ENCODE data around the gene GALNT17. TPM values are rescaled to one million over a fixed set of nuclear protein-coding genes. Genes with fewer than 3 reads are reported as not detected.

Gene GALNT17
- total and polyA plus RNA-seq, 12 donors, result 0.94 to 37.5 (median 8.1) TPM

GRCh38 chr7:71372991-71373390 is 241.0 kb downstream of the GALNT17 start:
- no peak for DNase-seq

DNA sequence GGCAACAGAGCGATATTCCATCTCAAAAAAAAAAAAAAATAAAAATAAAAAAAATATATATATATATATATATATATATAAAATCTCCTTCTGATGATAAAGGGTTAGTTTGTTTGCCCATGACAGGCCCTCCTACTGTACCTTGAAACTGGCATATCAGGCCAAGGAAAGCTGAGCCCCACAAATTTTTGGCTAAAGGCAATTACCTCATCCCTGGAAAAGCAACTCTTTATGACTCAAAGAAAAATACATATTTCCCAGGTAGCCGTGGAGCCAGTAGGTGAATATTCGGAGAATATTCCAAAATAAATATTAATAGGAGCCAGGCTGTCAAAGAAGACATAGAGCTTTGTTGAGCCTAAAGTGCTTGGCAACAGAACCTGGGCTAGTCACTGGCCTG is 245.1 kb downstream of the GALNT17 start:
- H3K4me3 ChIP-seq, result no peak overlapping the region
- H3K27me3 ChIP-seq, result no peaks in the 10 kb centered on the region
- no peak overlapping the region for H3K27ac ChIP-seq
- DNase-seq, result no peak
- H3K36me3 ChIP-seq (replicated peaks in 1 of 2), result no peaks in the 10 kb centered on the region
- no peaks in the 10 kb centered on the region for H3K4me1 ChIP-seq (replicated peaks in 1 of 2)
- WGBS, 4 donors, result 67 to 80% (median 71%) methylated on average over 3 of the region's 3 CpGs
- intact Hi-C loops (cut with DNase I), result no loop called here
- TF ChIP-seq POLR2A (IDR thresholded peaks at IDR 0.05), result no peak
- TF ChIP-seq, protein P1, sequence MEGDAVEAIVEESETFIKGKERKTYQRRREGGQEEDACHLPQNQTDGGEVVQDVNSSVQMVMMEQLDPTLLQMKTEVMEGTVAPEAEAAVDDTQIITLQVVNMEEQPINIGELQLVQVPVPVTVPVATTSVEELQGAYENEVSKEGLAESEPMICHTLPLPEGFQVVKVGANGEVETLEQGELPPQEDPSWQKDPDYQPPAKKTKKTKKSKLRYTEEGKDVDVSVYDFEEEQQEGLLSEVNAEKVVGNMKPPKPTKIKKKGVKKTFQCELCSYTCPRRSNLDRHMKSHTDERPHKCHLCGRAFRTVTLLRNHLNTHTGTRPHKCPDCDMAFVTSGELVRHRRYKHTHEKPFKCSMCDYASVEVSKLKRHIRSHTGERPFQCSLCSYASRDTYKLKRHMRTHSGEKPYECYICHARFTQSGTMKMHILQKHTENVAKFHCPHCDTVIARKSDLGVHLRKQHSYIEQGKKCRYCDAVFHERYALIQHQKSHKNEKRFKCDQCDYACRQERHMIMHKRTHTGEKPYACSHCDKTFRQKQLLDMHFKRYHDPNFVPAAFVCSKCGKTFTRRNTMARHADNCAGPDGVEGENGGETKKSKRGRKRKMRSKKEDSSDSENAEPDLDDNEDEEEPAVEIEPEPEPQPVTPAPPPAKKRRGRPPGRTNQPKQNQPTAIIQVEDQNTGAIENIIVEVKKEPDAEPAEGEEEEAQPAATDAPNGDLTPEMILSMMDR (IDR thresholded peaks at IDR 0.05), result no peak
- H3K9me3 ChIP-seq (replicated peaks in 1 of 3), result peaks cover 0 to 7% (median 0%) of the 10 kb centered on the region in 3 donors

More at GRCh38 chr7:71372991-71373390, 241.0 kb downstream of the GALNT17 start:
- no peaks in the 10 kb centered on the region for H3K4me1 ChIP-seq (replicated peaks in 1 of 2)
- peaks cover 0 to 7% (median 0%) of the 10 kb centered on the region in 3 donors for H3K9me3 ChIP-seq (replicated peaks in 1 of 3)
- WGBS, 4 donors, result 88 to 96% (median 92%) methylated on average over 5 of the region's 5 CpGs
- no peak overlapping the region for H3K4me3 ChIP-seq
- TF ChIP-seq, protein P1 (IDR thresholded peaks at IDR 0.05), result no peak
- no peak for TF ChIP-seq POLR2A (IDR thresholded peaks at IDR 0.05)
- no peak overlapping the region for H3K27ac ChIP-seq
- H3K36me3 ChIP-seq (replicated peaks in 1 of 2), result no peaks in the 10 kb centered on the region
- H3K27me3 ChIP-seq, result no peaks in the 10 kb centered on the region
- intact Hi-C loops (cut with DNase I), result no loop called here

GRCh38 chr7:71377469-71377868 is 245.5 kb downstream of the GALNT17 start:
- Histone ChIP-seq H3K4me1 (replicated peaks in 1 of 2) (no peaks in the 10 kb centered on the region), H3K9me3 (replicated peaks in 1 of 3) (peaks cover 0 to 7% (median 0%) of the 10 kb centered on the region in 3 donors), H3K27me3 (no peaks in the 10 kb centered on the region), H3K36me3 (replicated peaks in 1 of 2) (no peaks in the 10 kb centered on the region), H3K4me3 (no peak overlapping the region), H3K27ac (no peak overlapping the region)
- intact Hi-C loops (cut with DNase I), result no loop called here
- 81 to 91% (median 85%) methylated on average over 3 of the region's 3 CpGs for WGBS, 4 donors
- no peak for DNase-seq
- TF ChIP-seq, protein P1 (IDR thresholded peaks at IDR 0.05), result no peak
- no peak for TF ChIP-seq POLR2A (IDR thresholded peaks at IDR 0.05)

DNA sequence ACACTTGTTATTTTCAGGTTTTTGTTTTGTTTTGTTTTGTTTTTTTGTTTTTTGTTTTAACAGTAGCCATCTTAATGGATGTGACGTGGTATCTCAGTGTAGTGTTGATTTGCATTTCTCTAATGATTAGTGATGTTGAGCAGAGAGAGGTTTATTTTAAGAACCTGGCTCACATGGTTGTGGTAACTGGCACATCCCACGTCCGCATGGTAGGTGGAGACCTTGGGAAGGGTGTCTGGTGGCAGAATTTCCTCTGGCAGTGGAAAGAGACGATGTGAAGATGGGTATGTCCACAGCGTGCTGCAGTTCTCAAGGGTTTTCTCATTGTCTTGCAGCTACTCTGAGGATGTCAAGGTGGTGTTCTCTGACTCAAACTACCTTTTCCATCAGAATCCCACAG is 252.2 kb downstream of the GALNT17 start:
- no peak for TF ChIP-seq POLR2A (IDR thresholded peaks at IDR 0.05)
- TF ChIP-seq, protein P1 (IDR thresholded peaks at IDR 0.05), result no peak
- H3K4me3 ChIP-seq, result no peak overlapping the region
- no peaks in the 10 kb centered on the region for H3K36me3 ChIP-seq (replicated peaks in 1 of 2)
- intact Hi-C loops (cut with DNase I), result no loop called here
- H3K27me3 ChIP-seq, result no peaks in the 10 kb centered on the region
- no peak overlapping the region for H3K27ac ChIP-seq
- 90 to 95% (median 92%) methylated on average over 5 of the region's 5 CpGs for WGBS, 4 donors
- no peaks in the 10 kb centered on the region for H3K9me3 ChIP-seq (replicated peaks in 1 of 3)
- H3K4me1 ChIP-seq (replicated peaks in 1 of 2), result no peaks in the 10 kb centered on the region
- DNase-seq, result no peak
